ENCODE data around the gene ATP6V1F.
A peak's percentile ranks its signal among the peaks of the same experiment; 100 is the strongest.

Gene ATP6V1F

DNA sequence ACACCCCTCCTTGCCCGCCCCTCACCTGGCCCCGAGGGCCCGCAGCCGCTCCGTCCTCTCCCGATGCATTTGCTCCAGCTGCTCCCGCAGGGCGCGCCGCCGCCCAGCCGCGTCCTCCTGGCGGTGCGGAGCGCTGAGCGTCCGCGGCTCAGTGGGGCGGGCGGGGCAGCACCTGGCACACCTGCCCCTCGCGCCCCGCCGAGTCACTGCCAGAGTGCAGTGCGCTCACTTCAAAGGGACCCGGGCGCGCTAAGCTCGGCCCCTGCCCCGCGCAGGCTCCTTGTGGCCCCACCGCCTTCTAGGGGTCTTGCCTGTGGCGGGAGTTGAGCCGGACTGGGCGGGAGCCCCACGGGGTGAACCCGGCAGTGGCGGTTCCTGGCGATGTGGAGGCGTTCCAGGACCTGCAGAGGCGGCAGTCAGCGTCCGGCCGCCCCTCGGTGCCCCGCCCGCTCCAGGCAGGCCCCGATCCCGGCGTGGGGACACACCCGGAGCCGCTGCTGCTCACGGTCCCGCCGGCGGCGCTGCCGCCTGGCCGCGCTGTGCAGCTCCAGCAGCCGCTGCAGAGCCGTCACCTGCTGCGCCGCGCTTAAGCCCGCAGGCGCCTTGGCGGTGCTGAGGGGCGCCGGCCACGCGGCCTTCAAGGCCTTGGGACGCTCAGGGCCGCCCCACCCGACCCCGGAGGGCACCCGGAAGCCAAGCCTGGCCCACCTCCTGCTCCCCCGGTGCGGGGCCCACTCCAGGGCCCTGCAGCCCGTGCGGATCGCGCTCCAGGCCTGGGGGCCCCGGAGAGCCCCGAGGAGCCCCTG, 6.7 kb downstream of the ATP6V1F start:
- DNase-seq (ENCODE audit: low spot score), result peak; percentile 23

GRCh38 chr7:128869944-128870285, 7.3 kb downstream of the ATP6V1F start:
- no peak for DNase-seq (ENCODE audit: low spot score)

DNA sequence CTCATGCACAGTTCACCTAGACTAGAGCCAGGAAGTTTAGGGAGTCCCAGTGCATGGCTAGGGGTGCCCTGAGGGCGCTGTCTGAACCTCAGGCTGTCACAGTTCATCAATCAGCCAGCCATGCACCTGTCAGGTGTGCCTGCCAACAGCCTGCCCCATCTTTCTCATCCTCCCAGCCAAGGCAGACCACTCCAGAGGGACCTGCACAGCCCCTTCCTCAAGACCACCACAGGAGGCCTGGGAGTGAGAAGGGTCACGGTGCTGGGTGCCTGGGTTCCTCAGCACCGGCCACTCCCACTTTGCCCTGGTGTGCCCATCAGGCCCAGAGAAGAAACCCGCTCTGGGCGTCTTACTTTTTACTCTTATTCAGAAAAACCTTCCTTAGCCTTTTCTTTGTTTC, 8.4 kb downstream of the ATP6V1F start:
- DNase-seq (ENCODE audit: low spot score), result no peak

DNA sequence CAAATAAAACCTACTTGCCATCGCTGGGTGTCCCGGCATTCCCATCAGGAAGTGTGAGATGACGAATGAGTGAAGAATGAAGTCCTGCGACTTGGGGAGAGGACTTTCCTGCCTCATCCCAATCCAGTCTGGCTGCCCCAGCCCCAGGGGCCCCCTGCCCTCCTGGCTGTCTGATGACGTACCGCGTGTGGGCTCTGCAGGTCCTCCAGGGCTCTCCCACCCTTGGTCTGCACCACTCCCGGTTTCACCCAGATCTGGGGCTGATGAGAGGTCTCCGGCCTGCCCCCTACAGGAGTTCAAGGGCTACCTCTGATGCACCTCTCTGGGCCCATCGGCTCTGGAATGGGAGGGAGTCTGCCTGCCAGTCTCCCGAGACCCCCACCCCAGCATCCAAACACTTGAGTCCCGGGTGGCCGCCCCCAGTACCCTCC, 9.8 kb downstream of the ATP6V1F start:
- DNase-seq (ENCODE audit: low spot score), result no peak

DNA sequence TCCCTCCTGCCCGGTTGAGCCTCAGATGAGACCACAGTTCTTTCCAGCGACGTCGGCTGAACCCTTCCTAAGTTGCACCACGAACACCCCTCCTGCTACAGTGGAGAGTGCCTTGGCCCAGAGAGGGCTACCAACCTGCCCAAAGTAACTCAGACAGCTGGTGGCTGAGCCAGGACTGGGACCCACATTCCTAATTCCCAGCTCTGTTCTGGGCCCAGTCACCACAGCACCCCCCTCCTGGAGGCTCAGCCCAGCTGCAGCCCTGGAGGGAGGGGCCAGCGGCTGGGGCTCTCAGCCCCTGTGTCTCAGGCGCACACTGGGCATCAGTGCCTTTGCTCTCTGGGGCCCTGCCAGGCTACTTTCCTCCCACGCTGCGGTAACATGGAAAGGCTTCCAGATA, 10.6 kb downstream of the ATP6V1F start:
- DNase-seq (ENCODE audit: low spot score), result no peak

GRCh38 chr7:128874140-128875031, 11.7 kb downstream of the ATP6V1F start:
- DNase-seq (ENCODE audit: low spot score), result no peak

GRCh38 chr7:128875523-128875948, 12.9 kb downstream of the ATP6V1F start:
- no peak for DNase-seq (ENCODE audit: low spot score)

GRCh38 chr7:128876127-128876526, 13.5 kb downstream of the ATP6V1F start:
- no peak for DNase-seq (ENCODE audit: low spot score)

DNA sequence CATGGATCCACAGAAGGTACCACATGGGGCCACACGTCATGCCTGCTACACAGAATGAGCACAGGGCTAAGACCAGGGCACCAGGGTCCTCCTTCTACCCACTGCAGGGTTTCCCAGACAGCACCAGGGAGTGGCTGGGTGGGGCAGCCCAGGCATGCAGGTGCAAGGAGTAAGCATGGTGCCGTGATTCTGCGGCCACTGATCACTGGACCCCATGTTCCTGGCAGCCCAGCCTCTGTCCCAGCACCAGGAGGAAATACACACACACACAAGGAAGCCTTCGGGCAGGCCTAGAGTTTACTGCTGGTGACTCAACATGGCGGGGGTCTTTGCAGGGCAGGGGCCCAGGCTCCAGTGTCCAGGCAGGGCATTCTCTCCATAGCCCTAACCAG, 13.9 kb downstream of the ATP6V1F start:
- no peak for DNase-seq (ENCODE audit: low spot score)

DNA sequence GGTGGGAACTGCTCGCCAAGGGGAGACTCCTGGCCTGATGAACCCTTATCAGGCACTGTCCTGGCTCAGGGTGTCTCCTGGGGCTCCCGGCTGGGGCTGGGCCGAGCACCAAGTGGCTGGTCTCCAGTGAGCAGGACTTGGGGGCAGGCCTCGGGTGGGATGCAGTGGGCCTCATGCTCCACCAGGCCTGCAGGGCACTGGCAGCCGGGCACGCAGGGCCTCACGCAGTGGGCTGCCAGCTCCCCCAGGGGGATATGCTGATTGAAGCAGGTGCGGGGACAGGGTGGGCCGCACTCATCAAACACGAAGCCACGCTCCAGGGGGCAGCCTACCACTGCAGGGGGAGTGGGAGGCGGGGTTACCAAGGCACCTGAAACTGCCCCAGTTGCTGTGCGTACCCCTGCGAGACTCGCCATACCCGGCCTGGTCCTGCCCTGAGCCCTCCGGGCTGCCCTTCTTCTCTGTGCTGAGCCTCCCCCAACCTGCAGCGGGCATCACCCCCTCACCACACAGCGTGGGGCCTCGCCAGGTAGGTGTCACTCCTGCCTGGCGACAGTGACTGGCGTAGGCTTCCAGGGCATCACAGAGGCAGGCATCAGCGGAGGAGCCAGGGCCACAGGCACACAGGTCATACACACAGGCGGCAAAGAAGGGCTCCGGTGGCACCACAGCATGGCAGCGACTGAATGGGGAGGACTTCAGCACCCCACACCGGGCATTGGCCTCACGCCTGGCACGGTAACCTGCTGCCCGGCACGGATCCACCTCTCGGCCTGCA, 14.5 kb downstream of the ATP6V1F start:
- DNase-seq (ENCODE audit: low spot score), result no peak

- no peak for DNase-seq (ENCODE audit: low spot score)
Observed at GRCh38 chr7:128877756-128878120, 15.1 kb downstream of the ATP6V1F start.

- DNase-seq (ENCODE audit: low spot score), result no peak
Observed at GRCh38 chr7:128878226-128879105, 15.8 kb downstream of the ATP6V1F start.

GRCh38 chr7:128879461-128879938, 16.8 kb downstream of the ATP6V1F start:
- no peak for DNase-seq (ENCODE audit: low spot score)

DNA sequence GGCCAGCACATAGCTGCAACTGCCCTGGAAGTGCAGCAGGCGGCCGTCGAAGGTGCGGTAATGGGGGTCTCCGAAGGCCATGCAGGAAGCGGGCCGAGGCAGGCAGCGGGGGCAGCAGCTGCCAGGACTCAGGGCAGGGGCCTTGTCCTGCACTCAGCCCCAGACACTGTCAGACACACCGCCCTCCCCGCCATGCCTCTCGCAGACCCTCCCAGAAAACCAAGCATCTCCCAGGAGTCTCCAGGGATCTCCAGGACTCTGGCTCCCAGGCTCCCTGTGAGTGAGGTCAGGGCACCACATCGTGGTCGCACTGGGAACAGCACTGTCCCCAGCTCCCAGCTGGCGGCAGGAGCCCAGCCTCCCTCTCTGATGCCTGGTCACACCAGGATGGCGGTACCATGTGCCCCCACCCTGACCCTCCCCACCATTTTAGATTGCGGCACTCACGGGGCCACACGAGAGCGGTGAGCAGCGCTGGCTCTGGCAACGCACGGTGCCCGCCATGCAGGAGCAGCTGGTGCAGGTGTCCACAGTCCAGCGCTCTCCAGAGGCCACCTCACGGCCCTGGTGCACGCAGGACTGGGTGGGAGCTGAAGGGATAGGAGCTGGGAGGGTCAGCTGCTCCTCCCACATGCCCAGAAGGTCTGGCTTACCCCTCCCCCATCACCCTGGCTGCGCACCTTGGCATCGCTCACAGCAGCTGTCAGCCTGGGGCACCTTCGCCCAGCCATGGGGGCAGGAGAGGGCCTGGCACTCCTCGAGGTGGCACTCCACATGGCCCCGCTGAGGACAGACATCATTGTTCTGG, 17.5 kb downstream of the ATP6V1F start:
- DNase-seq (ENCODE audit: low spot score), result no peak

DNA sequence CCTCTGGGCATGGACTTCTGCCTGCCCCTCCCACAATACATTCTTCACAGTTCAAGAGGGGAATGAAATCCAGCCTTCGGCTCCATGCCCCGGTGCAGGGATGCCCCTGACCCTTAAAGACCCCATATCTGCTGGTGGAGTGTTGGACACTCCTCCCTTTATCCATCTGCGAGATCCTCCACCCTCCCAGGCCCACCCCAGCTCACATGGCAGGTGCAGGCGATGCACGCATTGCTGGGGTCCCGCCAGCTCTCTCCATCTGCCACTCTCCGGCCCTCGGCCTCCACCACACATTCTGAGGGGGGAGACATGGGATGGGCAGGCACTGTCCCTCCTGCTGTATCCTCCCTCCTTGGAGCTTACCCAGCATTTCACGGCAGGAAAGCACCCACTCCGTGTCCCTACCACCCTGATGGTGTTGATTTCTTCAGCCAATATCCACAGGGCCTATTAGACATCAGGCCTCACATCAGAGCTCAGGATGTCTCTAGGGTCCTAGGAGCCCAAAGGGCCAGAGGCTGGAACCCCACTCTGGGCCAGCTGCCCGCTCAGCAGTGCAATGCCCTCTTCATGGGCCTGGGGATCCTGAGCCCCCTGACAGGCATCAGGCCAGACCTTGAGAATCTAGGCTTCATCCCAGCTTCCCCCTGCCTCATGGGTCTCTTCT, 18.3 kb downstream of the ATP6V1F start:
- no peak for DNase-seq (ENCODE audit: low spot score)

DNA sequence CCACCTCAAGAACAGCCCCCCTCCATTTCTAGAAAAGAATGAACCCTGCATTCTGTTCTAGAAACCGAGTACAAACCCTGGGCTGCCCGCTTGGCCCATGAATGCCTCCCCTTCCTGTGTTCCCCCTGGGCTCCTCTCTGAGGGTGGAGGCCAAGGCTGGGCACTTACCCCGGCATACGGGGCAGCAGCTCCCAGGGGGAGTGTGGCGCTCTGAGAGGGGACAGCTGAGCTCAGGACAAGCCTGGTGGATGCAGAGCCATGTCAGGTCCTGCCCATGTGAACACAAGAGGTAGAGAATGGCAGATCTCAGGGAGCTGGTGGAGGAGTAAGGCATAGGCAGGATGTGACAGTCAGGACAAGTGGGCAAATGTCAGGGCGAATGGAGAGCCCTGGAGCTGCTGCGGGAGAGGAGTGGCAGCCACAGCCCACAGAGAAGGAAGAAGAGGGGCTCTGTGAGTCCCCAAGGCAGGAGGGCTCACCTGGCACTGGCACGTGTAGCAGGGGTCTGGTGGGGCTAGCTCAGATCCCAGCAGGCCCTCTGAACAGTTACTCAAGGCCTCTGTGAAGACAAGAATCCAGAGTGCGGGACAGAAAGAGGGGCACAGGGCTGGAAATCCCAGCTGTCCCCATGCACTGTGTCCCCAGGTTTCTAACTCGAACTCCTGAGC, 18.9 kb downstream of the ATP6V1F start:
- DNase-seq (ENCODE audit: low spot score), result no peak

- no peak for DNase-seq (ENCODE audit: low spot score)
Observed at GRCh38 chr7:128882134-128882533, 19.5 kb downstream of the ATP6V1F start.

DNA sequence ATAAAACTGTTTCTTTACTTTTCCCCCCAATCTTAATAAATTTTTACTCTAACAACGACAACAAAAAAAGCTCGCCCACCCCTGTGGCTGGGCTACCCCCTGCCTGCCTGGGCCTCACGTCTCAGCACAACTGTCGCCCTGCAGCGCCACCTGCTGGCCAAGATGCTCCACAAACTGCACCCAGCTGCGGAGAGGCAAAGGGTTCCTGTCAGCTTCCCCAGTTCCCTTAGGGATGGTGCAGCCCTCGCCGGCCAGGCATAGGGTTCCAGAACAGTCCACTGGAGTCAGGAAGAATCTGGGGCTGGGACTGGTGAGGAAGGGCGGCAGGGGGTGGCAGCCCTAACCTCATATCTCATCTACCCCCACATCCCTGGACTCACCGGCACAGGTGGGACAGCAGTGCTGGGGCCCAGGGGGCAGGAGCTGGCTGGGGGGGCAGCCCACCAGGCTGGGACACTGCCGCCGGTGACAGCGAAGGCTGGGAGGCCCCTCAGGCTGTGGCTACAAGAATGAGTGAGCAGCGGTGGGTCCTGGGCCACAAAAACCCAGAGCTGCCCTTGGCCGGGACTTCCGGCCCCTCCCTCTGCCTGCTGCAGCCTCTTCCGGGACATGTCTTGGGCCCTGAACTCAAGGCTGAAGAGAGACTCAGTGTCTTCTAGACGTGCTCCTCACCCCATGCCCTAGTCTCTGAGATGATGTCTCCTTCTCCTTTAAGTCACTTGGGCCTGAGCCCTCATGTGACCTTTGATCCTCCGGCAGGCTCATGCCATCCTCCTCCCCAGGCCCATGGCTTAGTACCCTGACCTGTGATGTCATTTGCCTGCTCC, 21.2 kb downstream of the ATP6V1F start:
- peak; percentile 77 for DNase-seq (ENCODE audit: low spot score)
